ENCODE data around the gene NPTX2. TPM values are rescaled to one million over a fixed set of nuclear protein-coding genes. Genes with fewer than 3 reads are reported as not detected.

Gene NPTX2
- total RNA-seq, 1 experiment from 2014 or later = not detected

GRCh38 chr7:98638853-98639252 lies 21.8 kb downstream of the NPTX2 start:
- CTCF ChIA-PET = no interaction called here
- Histone ChIP-seq H3K9me2 (ENCODE audit: insufficient read depth) (no peaks in the 10 kb centered on the region), H2AFZ (ENCODE audit: low read depth, low read length, poor library complexity, severe bottlenecking) (no peak overlapping the region), H4K20me1 (ENCODE audit: insufficient read depth) (no peaks in the 10 kb centered on the region), H3K36me3 (ENCODE audit: control insufficient read depth in 1 of 2, insufficient read depth in 2 of 2, low read length in 2 of 2) (no peaks in the 10 kb centered on the region), H3K27me3 (ENCODE audit: insufficient read depth, low read length) (no peaks in the 10 kb centered on the region), H3K4me1 (ENCODE audit: control insufficient read depth in 1 of 2, insufficient read depth in 2 of 2, low read length in 2 of 2) (no peaks in the 10 kb centered on the region), H3K9ac (ENCODE audit: low read length) (no peak overlapping the region), H3K4me2 (ENCODE audit: low read length) (no peak overlapping the region), H3K27ac (ENCODE audit: low read depth, low read length) (no peak overlapping the region), H3K9me3 (ENCODE audit: control insufficient read depth in 1 of 2, insufficient read depth in 1 of 2, low read depth in 1 of 2, low read length in 2 of 2) (peaks cover 0 to 5% of the 10 kb centered on the region in 2 experiments; a peak in 1 of 4 replicates), H3K79me2 (ENCODE audit: insufficient read depth, low read length) (no peaks in the 10 kb centered on the region), H3K4me3 (replicated peaks in 1 of 2; ENCODE audit: low read depth in 1 of 2, low read length in 2 of 2) (no peak overlapping the region)
- no peak for ATAC-seq
- intact Hi-C loops (cut with micrococcal nuclease) = no loop called here
- DNase-seq (ENCODE audit: low read depth, low spot score) = no peak
- RAD21 ChIA-PET (ENCODE audit: low non-redundant PET in 1 of 2, low total read pairs in 2 of 2, uncharacterized antibody in 2 of 2, unreplicated experiment in 2 of 2) = no interaction called here
- POLR2A ChIA-PET = no interaction called here
- no TSS peak for BruUV-seq (replicated peaks)
- TF ChIP-seq CBX3 (IDR thresholded peaks at IDR 0.05; ENCODE audit: low read depth) (0 out of 2 replicates have a peak, but pooled peaks have one; percentile 29), JUND (IDR thresholded peaks at IDR 0.05) (no peak)

GRCh38 chr7:98640375-98640774 lies 23.3 kb downstream of the NPTX2 start:
- DNase-seq (ENCODE audit: low read depth, low spot score) (no peak), ATAC-seq (no peak)
- H3K9me2 ChIP-seq (ENCODE audit: insufficient read depth) = no peaks in the 10 kb centered on the region
- BruUV-seq (replicated peaks) = no TSS peak
- no peak for TF ChIP-seq EGR1 (IDR thresholded peaks at IDR 0.05; ENCODE audit: low read depth)
- no peaks in the 10 kb centered on the region for H3K79me2 ChIP-seq (ENCODE audit: insufficient read depth, low read length)
- H3K4me1 ChIP-seq (ENCODE audit: control insufficient read depth in 1 of 2, insufficient read depth in 2 of 2, low read length in 2 of 2) = no peaks in the 10 kb centered on the region
- H2AFZ ChIP-seq (ENCODE audit: low read depth, low read length, poor library complexity, severe bottlenecking) = no peak overlapping the region
- H3K9ac ChIP-seq (ENCODE audit: low read length) = no peak overlapping the region
- RAD21 ChIA-PET (ENCODE audit: low non-redundant PET in 1 of 2, low total read pairs in 2 of 2, uncharacterized antibody in 2 of 2, unreplicated experiment in 2 of 2) = no interaction called here
- H3K27ac ChIP-seq (ENCODE audit: low read depth, low read length) = no peak overlapping the region
- H3K4me2 ChIP-seq (ENCODE audit: low read length) = no peak overlapping the region
- no peaks in the 10 kb centered on the region for H3K36me3 ChIP-seq (ENCODE audit: control insufficient read depth in 1 of 2, insufficient read depth in 2 of 2, low read length in 2 of 2)
- POLR2A ChIA-PET = no interaction called here
- H3K4me3 ChIP-seq (replicated peaks in 1 of 2; ENCODE audit: low read depth in 1 of 2, low read length in 2 of 2) = no peak overlapping the region
- H3K9me3 ChIP-seq (ENCODE audit: control insufficient read depth in 1 of 2, insufficient read depth in 1 of 2, low read depth in 1 of 2, low read length in 2 of 2) = peaks cover 0 to 5% of the 10 kb centered on the region in 2 experiments; a peak in 1 of 4 replicates
- H3K27me3 ChIP-seq (ENCODE audit: insufficient read depth, low read length) = no peaks in the 10 kb centered on the region
- CTCF ChIA-PET = no interaction called here
- H4K20me1 ChIP-seq (ENCODE audit: insufficient read depth) = no peaks in the 10 kb centered on the region
- intact Hi-C loops (cut with micrococcal nuclease) = no loop called here

Measured in HCT116 (cell line).